HG02885 (cell line): Measurements from ENCODE around the gene YPEL3.

Experiments
- ATAC-seq: cut with Tn5 transposase; IDR thresholded peaks from one replicate; pipeline ENCODE4 v1.9.1; 2021; ENCODE audit warnings: mild to moderate bottlenecking; ENCODE audit not compliant: unreplicated experiment, poor library complexity

The YPEL3 gene

DNA sequence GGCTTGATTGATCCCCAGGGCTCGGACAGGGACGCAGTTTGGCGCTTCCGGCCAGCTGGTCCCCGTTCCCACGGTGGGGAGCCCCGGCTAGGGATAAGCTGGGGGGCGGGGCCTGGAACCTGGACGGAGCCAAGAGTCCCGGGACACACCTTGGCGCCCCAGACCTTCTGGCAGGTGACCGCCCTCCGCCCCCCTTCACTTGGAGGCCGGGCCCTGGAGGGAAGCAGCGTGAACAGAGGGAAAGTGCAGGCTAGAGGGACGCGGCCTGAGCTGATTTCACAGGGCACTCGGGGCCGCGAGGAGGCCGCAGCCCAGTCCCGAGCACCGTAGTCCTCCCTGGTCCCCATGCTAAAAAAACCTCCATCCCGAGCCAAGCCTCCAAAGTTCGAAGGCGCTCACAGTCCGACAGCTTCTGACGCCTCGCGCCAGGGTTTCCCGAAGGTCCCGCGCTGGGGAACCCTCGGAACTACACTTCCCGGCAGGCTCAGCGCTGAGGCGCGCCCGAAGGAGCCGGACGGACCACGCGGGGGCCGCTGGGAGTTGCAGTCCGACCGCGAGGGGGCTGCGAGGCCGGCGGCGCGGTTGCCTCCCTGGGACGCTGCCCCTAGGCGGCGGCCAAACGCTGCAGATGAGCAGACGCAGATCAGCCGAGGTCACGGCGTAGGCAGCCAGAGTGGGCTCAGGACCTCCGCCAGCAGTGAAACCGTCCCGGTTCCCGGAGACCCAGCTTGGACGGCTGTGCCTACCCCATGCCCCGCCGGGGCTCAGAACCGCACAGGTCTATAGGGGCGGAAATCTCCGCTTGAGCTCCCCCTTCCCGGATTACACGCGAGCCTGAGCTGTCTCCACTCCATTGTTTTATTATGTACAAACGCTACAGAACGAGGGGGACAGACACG, 4.3 kb downstream of the YPEL3 start, which contains the start of gene TBX6:
TSS of gene TBX6 (minus strand) at position 451 of the 899 bp plus-strand sequence. CDS start 731 bp downstream, outside the sequence.
- ATAC-seq, result peak; percentile 72

DNA sequence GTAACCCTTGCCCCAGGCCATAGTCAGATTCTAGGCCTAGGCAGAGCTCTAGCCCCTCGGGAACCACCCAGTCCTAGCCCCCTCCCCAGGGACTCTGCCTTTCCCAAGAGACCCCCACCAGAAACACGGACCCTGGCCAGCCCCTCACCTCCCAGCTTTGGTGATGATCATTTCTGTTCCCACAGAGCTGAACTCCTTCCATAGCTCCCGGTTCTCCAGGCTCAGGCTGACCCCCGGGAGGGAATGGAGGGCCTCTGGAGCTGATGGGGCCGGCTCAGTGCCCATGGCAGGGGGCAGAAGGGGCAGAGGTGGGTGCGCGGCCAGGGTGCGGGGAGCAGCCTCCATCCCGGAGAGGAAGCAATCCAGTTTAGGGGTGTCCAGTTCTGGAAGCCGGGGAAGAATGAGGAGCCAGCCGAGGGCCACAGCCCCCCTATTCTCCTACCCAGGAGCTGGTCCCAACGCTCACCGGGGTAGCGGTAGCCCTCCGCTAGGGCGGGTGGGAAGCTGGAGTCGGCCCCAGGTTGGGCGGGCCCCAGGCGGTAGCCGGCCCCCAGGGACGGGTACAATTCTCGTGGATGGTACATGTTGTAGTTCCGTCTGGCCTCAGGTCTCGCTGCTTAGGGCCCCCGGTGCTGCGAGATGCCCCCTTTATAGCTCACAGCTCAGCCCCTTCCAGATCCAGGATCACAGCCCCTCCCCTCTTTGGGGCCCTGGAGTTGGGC, 5.2 kb downstream of the YPEL3 start:
- ATAC-seq, result no peak

DNA sequence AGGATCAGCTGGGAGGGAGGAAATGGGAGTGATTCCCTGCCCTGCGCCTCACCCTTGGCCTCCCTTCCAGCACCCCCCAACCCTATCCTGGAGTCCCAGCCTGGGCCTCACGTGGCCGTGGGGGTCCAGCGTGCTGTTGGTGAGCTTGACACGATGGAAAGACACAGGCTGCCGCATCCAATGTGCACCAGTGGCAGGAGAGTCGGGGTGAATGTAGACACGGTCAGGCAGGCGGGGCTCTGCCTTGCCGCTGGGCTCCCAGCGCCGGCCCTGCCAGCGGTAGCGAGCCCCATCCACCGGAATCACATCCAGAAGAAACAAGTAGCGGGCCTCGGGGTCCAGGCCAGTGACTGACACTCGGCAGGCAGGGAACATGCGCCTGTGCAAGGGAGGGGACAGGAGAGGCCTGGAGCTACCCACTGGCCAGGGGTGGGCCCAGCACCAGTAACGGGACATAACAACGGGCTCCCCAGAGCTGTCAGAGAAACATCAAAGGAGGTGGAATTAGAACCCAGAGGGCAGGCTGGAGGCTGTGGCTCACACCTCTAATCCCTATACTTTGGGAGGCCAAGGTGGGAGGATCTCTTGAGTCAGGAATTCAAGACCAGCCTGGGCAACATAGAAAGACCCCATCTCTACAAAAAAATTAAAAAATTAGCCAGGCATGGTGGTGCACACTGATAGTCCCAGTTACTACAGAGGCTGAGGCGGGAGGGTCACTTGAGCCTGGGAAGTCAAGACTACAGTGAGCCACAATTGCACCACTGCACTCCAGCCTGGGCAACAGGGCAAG, 7.0 kb downstream of the YPEL3 start:
- no peak for ATAC-seq

DNA sequence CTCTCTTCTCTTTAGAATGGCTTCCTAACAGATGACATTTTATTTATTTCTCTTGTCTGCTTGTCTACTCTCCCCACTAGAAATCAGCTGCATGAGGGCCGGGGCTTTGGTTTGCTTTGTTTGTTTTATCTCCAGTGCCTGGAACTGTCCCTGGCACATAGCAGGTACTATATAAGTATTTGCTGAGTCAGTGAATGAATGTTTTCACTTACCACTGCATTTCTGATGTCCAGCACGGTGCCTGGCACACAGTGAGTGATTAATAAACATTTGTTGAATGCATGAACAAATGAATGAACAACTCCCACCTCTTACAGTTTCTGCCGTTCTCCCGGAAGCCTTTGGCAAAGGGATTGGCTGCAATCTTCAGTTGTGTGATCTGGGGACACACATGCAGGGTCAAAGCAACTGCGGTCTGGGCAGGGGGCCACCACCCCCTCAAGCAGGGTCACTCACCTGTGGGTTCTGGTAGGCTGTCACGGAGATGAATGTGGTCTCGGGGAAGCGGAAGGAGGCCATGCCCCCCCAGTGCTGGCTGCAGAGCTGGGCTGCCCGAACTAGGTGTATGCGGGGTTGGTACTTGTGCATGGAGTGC, 7.7 kb downstream of the YPEL3 start:
- ATAC-seq, result no peak

DNA sequence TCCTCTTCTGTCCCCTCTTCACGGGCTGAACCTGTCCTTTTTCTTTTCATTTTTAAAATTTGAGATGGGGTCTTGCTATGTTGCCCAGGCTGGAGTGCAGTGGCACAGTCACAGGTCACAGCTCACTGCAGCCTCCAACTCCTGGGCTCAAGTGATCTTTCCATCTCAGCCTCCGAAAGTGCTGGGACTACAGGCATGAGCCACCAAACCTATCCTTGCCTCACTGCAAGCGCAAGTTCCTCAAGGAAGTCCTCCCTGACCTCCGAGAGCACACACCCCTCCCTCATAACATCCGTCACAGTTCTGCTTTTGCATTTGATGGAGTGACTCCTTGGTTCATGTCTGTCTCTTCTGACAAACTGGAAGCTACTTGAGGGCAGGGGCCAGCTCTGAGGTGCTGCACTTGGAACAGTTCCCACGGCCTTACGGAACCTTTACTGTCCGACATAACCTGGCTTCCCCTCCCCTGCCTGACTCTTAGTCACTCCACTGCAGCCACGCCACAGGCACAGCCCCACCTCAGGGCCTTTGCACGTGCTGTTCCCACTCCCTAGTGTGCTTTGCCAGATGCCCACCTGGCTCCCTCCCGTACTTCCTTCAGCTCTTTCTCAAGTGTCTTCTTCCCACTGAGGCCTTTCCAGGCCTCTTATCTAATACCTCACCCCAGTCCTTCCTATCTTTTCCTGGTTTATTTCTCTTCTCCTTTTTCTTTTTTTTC, 8.7 kb downstream of the YPEL3 start:
- ATAC-seq, result no peak

DNA sequence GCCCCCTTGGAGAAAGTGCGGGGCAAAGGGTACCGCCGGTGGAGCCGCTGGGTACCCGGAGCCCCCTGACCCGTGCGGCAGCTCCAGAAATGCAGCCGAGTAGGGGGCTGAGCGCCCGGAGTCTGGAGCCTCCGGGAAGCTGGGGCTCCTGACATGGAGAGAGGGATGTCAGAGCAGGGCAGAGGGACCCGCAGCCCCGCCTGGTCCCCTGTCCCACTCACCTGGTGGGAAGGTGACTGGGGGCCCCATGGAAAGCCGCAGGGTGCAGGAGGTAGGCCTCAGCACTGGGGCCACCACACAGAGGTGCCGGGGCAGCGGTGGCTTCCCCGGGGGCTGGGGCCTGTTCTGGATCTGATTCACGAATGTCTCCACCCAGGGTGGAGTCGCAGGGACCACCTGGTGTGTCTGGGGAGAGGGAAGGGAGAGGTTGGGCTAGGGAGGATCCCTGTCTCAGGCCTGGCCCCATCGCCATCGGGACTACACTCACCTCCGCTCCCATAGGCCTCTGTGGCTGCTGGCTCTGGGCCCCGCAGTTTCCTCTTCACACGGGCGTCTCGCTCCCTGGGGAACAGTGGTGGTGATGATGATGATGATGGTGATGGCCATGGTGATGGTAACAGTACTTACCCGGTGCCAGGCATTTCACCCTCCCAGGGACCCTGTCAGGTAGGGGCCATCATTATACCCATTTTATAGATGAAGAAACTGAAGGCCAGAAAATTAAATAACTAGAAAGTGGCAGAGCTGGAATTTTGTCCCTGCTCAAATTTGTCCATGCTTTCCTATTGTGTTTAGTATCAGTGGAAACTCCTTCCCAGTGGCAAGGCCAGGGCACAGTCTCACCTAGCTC, 9.5 kb downstream of the YPEL3 start:
- no peak for ATAC-seq

DNA sequence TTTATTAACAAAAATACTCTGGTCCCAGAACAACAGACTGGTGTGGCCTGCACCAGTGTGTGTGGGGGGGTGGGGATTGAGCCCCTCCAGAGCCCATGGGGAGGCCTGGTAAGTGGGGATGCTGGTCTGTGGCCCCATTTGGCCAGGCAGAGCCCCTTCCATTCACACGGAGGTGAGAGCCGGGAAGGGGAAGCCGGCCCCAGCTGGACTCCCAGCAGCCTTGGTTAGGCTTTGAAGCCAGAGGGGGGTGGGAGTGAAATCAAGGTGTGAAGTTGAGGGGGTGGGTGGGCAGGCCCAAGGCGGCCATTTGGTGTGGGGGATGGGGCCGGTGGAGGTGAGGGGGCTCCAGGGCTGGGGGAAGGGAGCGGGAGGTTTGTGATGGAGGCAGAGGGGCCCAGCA, 10.2 kb downstream of the YPEL3 start:
- no peak for ATAC-seq

DNA sequence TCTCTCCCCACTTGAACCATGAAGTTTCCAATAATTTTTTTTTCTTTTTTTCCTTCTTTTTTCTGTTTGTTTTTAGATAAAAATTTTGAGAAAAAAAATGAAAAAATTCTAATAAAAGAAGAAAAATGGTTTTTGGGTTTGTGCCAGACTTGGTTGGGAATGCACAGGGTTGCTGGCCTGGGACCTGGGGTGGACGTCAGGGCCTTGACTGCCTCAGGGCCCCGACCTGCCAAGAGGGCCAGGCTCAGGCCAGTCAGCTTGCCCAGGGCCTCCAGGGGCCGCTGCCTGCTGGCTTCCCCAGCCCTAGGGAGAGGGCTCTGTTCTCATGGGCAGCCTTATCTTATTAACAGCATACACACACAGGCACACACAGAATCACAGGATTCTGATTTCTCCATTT, 10.8 kb downstream of the YPEL3 start:
- no peak for ATAC-seq

DNA sequence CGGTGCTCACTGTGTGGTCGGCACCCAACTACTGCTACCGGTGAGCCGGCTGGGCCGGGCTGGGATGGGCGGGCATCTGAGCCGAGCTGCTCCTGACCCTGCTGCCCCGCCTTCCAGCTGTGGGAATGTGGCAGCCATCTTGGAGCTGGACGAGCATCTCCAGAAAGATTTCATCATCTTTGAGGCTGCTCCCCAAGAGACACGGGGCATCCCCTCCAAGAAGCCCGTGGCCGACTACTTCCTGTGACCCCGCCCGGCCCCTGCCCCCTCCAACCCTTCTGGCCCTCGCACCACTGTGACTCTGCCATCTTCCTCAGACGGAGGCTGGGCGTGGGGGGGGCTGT, 11.2 kb downstream of the YPEL3 start:
- no peak for ATAC-seq

DNA sequence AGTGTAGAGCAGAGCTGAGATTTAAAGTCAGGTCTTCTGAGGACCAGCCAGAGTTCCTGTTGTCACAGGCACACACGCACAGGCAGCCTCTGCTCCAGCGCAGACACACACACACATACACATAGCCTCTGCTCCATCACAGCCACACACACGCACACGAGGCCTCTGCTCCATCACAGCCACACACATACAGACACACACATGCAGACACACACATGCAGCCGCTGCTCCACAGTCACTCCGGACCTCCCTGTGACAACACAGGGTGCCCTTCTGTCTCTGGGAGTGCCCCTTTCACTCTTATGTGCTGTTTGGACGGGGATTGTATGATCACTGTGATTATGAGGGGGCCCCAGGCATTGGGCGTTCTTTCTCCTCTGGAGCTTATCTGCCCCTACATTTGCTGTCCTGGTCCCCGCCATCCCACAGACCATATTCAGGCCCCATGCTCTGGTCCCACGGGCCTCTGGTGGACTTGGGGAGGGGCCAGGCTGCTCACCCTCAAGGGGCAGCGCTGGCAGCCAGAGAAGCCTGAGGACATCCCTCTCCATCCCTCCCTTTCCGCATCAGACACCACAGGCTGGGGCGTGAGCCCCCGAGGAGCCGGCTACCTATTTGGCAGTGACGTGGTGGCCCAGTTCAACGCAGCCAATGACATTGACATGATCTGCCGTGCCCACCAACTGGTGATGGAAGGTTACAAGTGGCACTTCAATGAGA, 11.8 kb downstream of the YPEL3 start:
- ATAC-seq, result no peak

DNA sequence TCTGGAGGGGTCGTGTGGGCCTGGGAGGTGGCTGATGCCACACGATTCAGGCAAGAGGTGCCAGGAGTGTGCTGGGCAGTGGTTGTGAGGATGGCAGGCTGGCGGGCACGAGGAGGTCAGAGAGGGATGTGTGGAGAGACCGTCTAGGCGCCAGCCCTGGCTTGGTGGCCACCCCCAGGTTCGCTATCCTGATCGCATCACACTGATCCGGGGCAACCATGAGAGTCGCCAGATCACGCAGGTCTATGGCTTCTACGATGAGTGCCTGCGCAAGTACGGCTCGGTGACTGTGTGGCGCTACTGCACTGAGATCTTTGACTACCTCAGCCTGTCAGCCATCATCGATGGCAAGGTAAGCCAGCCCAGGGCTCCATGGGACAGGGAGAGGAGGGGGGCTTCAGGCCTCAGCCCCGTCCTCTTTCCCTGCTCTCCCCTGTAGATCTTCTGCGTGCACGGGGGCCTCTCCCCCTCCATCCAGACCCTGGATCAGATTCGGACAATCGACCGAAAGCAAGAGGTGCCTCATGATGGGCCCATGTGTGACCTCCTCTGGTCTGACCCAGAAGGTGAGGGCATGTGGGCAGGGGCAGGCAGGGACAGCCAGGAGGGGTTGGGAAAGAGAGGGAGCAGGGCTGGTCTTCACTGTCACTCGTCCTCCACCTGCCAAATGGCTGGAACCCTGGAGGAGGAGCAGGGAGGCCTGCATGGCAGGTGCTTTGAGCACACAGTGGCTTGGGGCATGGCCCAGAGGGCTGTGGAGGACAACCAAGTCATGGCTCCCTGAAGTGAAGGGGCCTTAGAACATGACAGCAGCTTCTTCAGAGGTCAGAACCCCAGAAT, 12.6 kb downstream of the YPEL3 start:
- ATAC-seq, result no peak

DNA sequence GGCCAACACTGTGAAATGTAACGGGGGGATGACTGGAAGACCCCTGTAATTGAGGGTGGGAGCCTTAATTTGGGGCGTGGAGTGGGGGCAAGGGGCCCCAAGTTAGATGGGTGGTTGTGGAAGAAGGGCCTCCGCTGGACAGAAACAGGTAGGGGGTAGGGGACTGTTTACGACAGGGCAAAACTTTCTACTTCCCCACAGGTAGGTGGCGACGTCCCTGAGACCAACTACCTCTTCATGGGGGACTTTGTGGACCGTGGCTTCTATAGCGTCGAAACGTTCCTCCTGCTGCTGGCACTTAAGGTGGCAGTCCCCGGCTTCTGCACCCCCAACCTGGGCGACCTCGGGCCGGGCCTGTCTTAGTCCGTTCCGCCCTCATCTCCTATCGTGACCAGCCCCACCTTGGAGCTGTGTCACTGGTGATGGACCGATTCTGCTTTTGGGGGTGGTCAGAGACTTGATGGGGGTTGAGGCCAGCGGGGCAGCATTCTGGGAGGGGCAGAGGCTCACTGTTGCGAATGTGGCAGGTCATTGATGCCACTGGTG, 13.4 kb downstream of the YPEL3 start:
- ATAC-seq, result no peak

DNA sequence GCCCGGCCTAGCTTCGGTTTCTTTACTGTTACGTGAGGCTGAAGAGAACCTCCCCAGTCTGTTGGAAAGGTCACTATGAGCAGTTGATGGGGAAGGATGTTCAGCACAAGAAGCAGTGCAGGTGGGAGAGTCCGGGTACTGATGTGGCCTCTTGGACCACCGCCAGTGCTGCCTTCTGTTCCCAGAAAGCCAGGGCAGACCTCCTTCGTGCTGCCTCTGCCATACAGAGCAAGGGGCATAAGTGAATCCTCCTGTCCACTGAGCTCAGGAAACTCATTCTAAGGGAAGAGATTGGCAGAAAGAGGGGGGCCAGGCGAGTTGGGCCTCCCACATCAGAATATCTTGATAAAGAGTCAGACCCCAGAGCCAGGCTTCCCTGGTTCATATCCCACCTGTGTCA, 16.5 kb downstream of the YPEL3 start:
- ATAC-seq, result no peak

DNA sequence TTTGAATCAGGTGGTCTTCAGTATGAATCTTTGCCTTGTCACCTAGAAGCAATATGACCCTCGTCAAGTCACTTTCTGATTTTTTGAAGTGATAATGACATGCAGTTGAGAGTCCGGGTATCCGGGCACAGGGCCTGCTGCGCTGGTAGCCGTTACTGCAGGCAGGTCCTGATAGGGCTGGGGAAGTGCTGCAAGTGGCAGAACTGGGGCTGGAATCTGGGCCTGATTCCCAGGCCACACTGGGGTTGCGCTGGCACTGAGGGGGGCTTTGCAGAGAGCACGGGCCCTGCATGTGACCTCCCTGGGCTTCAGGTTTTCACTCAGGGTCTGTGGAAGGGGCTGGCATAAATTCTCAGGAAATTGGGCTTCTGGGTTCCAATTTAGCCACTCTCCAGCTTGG, 17.3 kb downstream of the YPEL3 start:
- ATAC-seq, result no peak

DNA sequence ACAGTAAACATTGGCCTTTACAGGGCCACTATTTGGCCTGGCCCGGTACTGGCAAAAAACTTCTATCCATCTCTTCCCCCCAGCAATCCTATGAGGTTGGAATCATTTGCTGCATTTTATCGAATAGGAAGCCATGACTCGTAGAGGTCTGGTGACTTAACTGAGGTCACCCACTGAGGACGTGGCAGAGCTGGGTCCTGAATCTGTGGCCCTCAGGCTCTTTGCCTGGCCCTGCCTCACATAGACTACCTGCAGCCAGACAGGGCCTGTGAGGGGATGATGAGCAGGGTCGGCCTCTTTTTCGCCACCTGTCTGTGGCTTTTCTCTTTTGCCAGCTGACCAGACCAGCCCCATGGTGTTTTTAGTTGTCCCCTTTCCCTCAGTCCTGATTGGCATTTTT, 18.4 kb downstream of the YPEL3 start:
- ATAC-seq, result no peak

DNA sequence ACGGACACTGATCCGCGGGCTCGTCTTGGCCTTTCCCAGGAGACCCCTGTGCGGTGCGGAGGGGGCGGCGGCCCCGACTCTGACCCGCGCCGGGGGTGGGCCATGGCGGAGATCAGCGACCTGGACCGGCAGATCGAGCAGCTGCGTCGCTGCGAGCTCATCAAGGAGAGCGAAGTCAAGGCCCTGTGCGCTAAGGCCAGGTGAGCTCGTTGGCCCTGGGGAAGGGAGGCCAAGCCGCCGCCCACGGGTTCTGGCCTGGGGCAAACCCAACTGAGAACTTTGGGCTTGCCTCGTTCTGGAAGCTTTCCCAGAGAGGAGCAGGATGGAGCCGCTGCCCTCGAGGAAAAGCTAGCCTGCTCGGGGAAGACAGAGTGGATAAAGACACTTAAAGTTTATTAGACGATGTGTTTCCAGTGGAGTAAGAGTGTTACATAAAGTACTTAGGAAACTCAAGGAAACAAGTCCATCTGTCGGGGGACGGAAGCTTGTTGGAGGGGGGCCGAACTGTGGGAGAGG, 19.7 kb downstream of the YPEL3 start:
- peak; percentile 30 for ATAC-seq
